DOHH2 (cell line): ENCODE results near the gene PIAS1.

ENCODE experiments used
- EZH2phosphoT487 ChIP-seq: fragments of 200-600 bp; sonication (generic); IDR thresholded peaks from 2 replicates; pipeline ENCODE4 v1.6.1; 2017; ENCODE audit warnings: borderline replicate concordance, mild to moderate bottlenecking, antibody characterized with exemption, low read length, moderate library complexity, mixed read lengths
- TF ChIP-seq, protein P1 (sequence below): fragments of 200-600 bp; sonication (generic); IDR thresholded peaks from one replicate; pipeline ENCODE4 v1.5.1; 2014; ENCODE audit warnings: antibody characterized with exemption, mild to moderate bottlenecking, low read depth, low read length; ENCODE audit not compliant: poor library complexity, severe bottlenecking

DNA sequence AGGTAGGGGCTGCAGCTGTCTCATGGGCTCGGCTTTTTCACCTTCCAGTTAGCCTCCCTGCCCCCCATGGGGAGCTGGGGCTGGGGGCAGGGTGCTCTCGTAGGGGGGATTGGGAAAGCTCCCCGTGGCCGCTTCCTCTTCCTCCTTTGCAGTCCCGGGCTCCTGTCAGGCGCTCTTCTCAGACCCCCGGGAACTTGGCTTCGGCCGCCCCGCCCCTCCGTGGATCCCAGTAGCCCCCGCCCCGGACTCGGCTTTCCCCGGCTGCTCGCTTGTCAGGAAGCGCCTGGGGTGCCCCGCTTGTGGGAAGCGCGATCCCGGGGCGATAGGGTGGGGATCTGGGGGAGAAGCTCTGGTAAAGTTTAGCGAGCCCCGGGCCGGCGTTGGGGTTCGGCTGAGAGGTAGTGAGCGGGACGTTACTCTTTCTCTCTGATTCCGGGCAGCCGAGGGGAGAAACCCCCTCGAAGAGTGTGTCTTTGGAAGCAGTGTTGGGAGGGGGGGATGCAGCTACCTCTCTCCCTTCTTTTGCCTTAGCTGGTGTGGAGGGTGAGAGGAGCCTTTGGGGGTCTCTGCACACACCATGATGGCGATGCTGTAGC lies 611 bp downstream of the PIAS1 start:
- TF ChIP-seq EZH2phosphoT487, result no peak
- TF ChIP-seq, protein P1, sequence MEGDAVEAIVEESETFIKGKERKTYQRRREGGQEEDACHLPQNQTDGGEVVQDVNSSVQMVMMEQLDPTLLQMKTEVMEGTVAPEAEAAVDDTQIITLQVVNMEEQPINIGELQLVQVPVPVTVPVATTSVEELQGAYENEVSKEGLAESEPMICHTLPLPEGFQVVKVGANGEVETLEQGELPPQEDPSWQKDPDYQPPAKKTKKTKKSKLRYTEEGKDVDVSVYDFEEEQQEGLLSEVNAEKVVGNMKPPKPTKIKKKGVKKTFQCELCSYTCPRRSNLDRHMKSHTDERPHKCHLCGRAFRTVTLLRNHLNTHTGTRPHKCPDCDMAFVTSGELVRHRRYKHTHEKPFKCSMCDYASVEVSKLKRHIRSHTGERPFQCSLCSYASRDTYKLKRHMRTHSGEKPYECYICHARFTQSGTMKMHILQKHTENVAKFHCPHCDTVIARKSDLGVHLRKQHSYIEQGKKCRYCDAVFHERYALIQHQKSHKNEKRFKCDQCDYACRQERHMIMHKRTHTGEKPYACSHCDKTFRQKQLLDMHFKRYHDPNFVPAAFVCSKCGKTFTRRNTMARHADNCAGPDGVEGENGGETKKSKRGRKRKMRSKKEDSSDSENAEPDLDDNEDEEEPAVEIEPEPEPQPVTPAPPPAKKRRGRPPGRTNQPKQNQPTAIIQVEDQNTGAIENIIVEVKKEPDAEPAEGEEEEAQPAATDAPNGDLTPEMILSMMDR, result no peak
